Measurements from ENCODE around the gene DIPK1A.
"Not testable (repeated sequence)": the region's sequence is repeated elsewhere in the genome, so short reads cannot be mapped to it uniquely, and the experiment has no call there.

The DIPK1A gene

GRCh38 chr1:92913093-92913819 is 48.0 kb downstream of the DIPK1A start:
- DNase-seq = no peak

- DNase-seq = no peak
These were observed 51.2 kb downstream of the DIPK1A start for GRCh38 chr1:92910081-92910480.

GRCh38 chr1:92909321-92909720 is 51.9 kb downstream of the DIPK1A start:
- no peak for DNase-seq

GRCh38 chr1:92907949-92908684 is 53.1 kb downstream of the DIPK1A start:
- no peak for DNase-seq

- DNase-seq = no peak
These were observed 57.5 kb downstream of the DIPK1A start for GRCh38 chr1:92903765-92904164.

- no peak for DNase-seq
These were observed 58.9 kb downstream of the DIPK1A start for GRCh38 chr1:92902406-92902744.

- no peak for DNase-seq
These were observed 59.4 kb downstream of the DIPK1A start for GRCh38 chr1:92901699-92902405.

GRCh38 chr1:92901126-92901525 is 60.1 kb downstream of the DIPK1A start:
- DNase-seq = no peak

- DNase-seq = no peak
These were observed 60.7 kb downstream of the DIPK1A start for GRCh38 chr1:92900539-92900938.

GRCh38 chr1:92899780-92900179 is 61.5 kb downstream of the DIPK1A start:
- DNase-seq = no peak

GRCh38 chr1:92898053-92898452 is 63.2 kb downstream of the DIPK1A start:
- not testable (repeated sequence) for DNase-seq

GRCh38 chr1:92887465-92887864 is 73.8 kb downstream of the DIPK1A start:
- DNase-seq = no peak

- no peak for DNase-seq
These were observed 74.3 kb downstream of the DIPK1A start for GRCh38 chr1:92886886-92887419.

- DNase-seq = no peak
These were observed 77.1 kb downstream of the DIPK1A start for GRCh38 chr1:92884195-92884594.

GRCh38 chr1:92883297-92883696 is 78.0 kb downstream of the DIPK1A start:
- DNase-seq = no peak

- DNase-seq = peak; percentile 33
These were observed 78.4 kb downstream of the DIPK1A start for GRCh38 chr1:92882819-92883218.

GRCh38 chr1:92881391-92881790 is 79.9 kb downstream of the DIPK1A start:
- DNase-seq = no peak

GRCh38 chr1:92879316-92879968 is 81.8 kb downstream of the DIPK1A start:
- no peak for DNase-seq

GRCh38 chr1:92877792-92878191 is 83.5 kb downstream of the DIPK1A start:
- no peak for DNase-seq

- no peak for DNase-seq
These were observed 84.1 kb downstream of the DIPK1A start for GRCh38 chr1:92877081-92877711.

- DNase-seq = no peak
These were observed 84.9 kb downstream of the DIPK1A start for GRCh38 chr1:92876351-92876750.

- no peak for DNase-seq
These were observed 86.3 kb downstream of the DIPK1A start for GRCh38 chr1:92874987-92875386.

- DNase-seq = no peak
These were observed 88.5 kb downstream of the DIPK1A start for GRCh38 chr1:92872719-92873118.
